GM12878 (cell line): ENCODE measurements around the gene REPIN1. TPM values are rescaled to one million over a fixed set of nuclear protein-coding genes. Genes with fewer than 3 reads are reported as not detected.

Experiments used
- ATAC-seq: fragments of 200-7000 bp; cut with Tn5 transposase; 3 replicates; pipeline ENCODE4 v1.9.1; 2020; ENCODE audit warnings: mild to moderate bottlenecking, moderate library complexity
- BruUV-seq: library from RNA; stranded (reverse); fragments of 400-500 nt; replicated peaks from 2 replicates; lab custom pipeline; 2021; lab: Mats Ljungman, UMichigan
- CTCF ChIA-PET: fragments of 300-600 bp; sonication (Branson Sonifier 250); formaldehyde crosslinking; extraction: SDS; loops from one replicate; lab custom pipeline; 2021; ENCODE audit warnings: inconsistent platforms; lab: Yijun Ruan, JAX
- POLR2A ChIA-PET: fragments of 350-600 bp; formaldehyde crosslinking; extraction: SDS; loops from one replicate; lab custom pipeline; 2021; ENCODE audit warnings: inconsistent platforms; lab: Charles Lee
- RAD21 ChIA-PET: fragments of 300-600 bp; sonication (Branson Sonifier 250); formaldehyde crosslinking; loops from one replicate; lab custom pipeline; 2023; ENCODE audit warnings: antibody characterized with exemption; ENCODE audit not compliant: unreplicated experiment; lab: Charles Lee
- SMC1A ChIA-PET: fragments of 300-600 bp; sonication (Branson Sonifier 250); formaldehyde crosslinking; loops from one replicate; lab custom pipeline; 2023; ENCODE audit not compliant: unreplicated experiment, uncharacterized antibody; lab: Charles Lee
- DNase-seq: peaks from one replicate; pipeline ENCODE4 v3.0.0-alpha.2; 2011; ENCODE audit warnings: low read depth, low spot score
- FAIRE-seq: peaks from 3 replicates; lab custom pipeline; 2011; peaks lifted over from hg19 to GRCh38; lab: Jason Lieb, UNC
- H2AFZ ChIP-seq: 2 replicates; pipeline ENCODE4 v1.6.0; 2011; ENCODE audit warnings: low read depth, low read length, control low read depth; ENCODE audit not compliant: control insufficient read depth
- H3K27ac ChIP-seq: 2 replicates; pipeline ENCODE4 v1.5.1; 2011; ENCODE audit warnings: control low read depth; ENCODE audit not compliant: control insufficient read depth, insufficient read depth
- H3K27me3 ChIP-seq, 2 experiments: replicated peaks in 1 of 2; 2 replicates each; pipeline versions ENCODE4 v1.6.0 to v1.6.1; 2011; ENCODE audit warnings: low read length in 1 of 2; ENCODE audit not compliant: control insufficient read depth in 2 of 2, insufficient read depth in 2 of 2
- H3K36me3 ChIP-seq, 2 experiments: 2 replicates each; pipeline ENCODE4 v1.5.1; 2011; ENCODE audit warnings: low read length in 1 of 2; ENCODE audit not compliant: control insufficient read depth in 2 of 2, insufficient read depth in 2 of 2
- H3K4me1 ChIP-seq: 2 replicates; pipeline ENCODE4 v1.6.1; 2011; ENCODE audit warnings: mild to moderate bottlenecking, low read length, moderate library complexity, mixed read lengths; ENCODE audit not compliant: control insufficient read depth, insufficient read depth
- H3K4me2 ChIP-seq: 2 replicates; pipeline ENCODE4 v1.6.0; 2011; ENCODE audit warnings: control low read depth; ENCODE audit not compliant: control insufficient read depth, insufficient read depth
- H3K4me3 ChIP-seq: fragments of 200-600 bp; sonication (generic); 2 replicates; pipeline ENCODE4 v1.5.1; 2016
- H3K79me2 ChIP-seq: 2 replicates; pipeline ENCODE4 v1.6.0; 2011; ENCODE audit warnings: low read length; ENCODE audit not compliant: control insufficient read depth, insufficient read depth
- H3K9ac ChIP-seq: 2 replicates; pipeline ENCODE4 v1.8.0; 2011; ENCODE audit warnings: low read length, control low read depth, mixed read lengths; ENCODE audit not compliant: control insufficient read depth, insufficient read depth
- H3K9me3 ChIP-seq: replicated peaks from 3 replicates; pipeline ENCODE4 v1.5.1; 2011; ENCODE audit warnings: mild to moderate bottlenecking, low read length; ENCODE audit not compliant: control insufficient read depth, insufficient read depth
- H4K20me1 ChIP-seq: 2 replicates; pipeline ENCODE4 v1.6.0; 2011; ENCODE audit not compliant: control insufficient read depth, insufficient read depth
- BHLHE40 ChIP-seq, 2 experiments: fragments of 450-650 bp in 1 of 2; IDR thresholded peaks; 2 replicates each; pipeline ENCODE4 v1.6.1; 2011 to 2017; ENCODE audit warnings: low read depth in 2 of 2, borderline replicate concordance in 1 of 2, improper control_type of control experiment in 1 of 2, low read length in 1 of 2, mild to moderate bottlenecking in 1 of 2
- MYC ChIP-seq: IDR thresholded peaks from 2 replicates; pipeline ENCODE4 v1.6.1; 2011; ENCODE audit warnings: mild to moderate bottlenecking, low read length, moderate library complexity, inconsistent platforms; ENCODE audit not compliant: insufficient read depth, insufficient replicate concordance, insufficient read length, severe bottlenecking
- NFYB ChIP-seq: IDR thresholded peaks from 2 replicates; pipeline ENCODE4 v1.6.1; 2011; ENCODE audit warnings: low read depth, mild to moderate bottlenecking, low read length, improper control_type of control experiment, moderate library complexity; ENCODE audit not compliant: insufficient read depth
- NR2C1 ChIP-seq: fragments of 450-650 bp; IDR thresholded peaks from 2 replicates; pipeline ENCODE4 v1.6.1; 2017; ENCODE audit warnings: antibody characterized with exemption, mild to moderate bottlenecking, moderate library complexity
- RBBP5 ChIP-seq: fragments of 200-600 bp; sonication (generic); conservative IDR thresholded peaks from 2 replicates; pipeline ENCODE4 v1.6.1; 2016
- SMC3 ChIP-seq: IDR thresholded peaks from 2 replicates; pipeline ENCODE4 v1.6.1; 2011; ENCODE audit warnings: low read length, improper control_type of control experiment, borderline replicate concordance
- TCF7 ChIP-seq: IDR thresholded peaks from 2 replicates; pipeline ENCODE4 v1.6.1; 2014; ENCODE audit warnings: antibody characterized with exemption, borderline replicate concordance
- ZBTB11 ChIP-seq: fragments of 450-650 bp; formaldehyde crosslinking; IDR thresholded peaks from 2 replicates; pipeline ENCODE4 v1.5.0; 2022; ENCODE audit warnings: mild to moderate bottlenecking, missing genetic modification characterization
- ZNF687 ChIP-seq: fragments of 450-650 bp; IDR thresholded peaks from 2 replicates; pipeline ENCODE4 v1.6.1; 2017; ENCODE audit warnings: mild to moderate bottlenecking, moderate library complexity
- WGBS: methylation state at CpG from one replicate; pipeline ENCODE4 v1.1.6; 2016; ENCODE audit warnings: low lambda C conversion rate; ENCODE audit not compliant: insufficient replicate concordance, insufficient coverage; ENCODE audit errors: missing lambda C conversion rate; 5-methylcytosine and 5-hydroxymethylcytosine counted together
- in situ Hi-C: fragments of 300-500 bp; cut with MboI; formaldehyde crosslinking; loops from 9 replicates; pipeline ENCODE4 v1.14.3; 2018; ENCODE audit warnings: mixed read lengths
- intact Hi-C: fragments of 100-400 bp; cut with micrococcal nuclease; formaldehyde crosslinking; loops from one replicate; pipeline ENCODE4 v1.14.2; 2022; ENCODE audit not compliant: unreplicated experiment
- polyA plus RNA-seq, 11 experiments: library from polyadenylated mRNA; depleted of rRNA in 4 of 11; unstranded in 6 of 11; stranded (reverse) in 5 of 11; fragments of >200 nt; fragmentation: Nextera tagmentation in 4 of 11; fragmentation: Illumina TruSeq in 1 of 11; extraction: Ambion mirVana in 4 of 11; extraction: Trizol in 1 of 11; gene quantifications; 1 replicate in 1 of 11; 2 replicates in 10 of 11; pipeline versions ENCODE4 v1.2.1 to v1.2.3, GENCODE V29; 2011 to 2016; ENCODE audit warnings: inconsistent platforms in 2 of 11, missing spikeins in 2 of 11, low read depth in 1 of 11
- total RNA-seq, 4 experiments: library from RNA; depleted of rRNA in 3 of 4; stranded (reverse); fragments of >200 nt in 3 of 4; fragmentation: Illumina TruSeq in 1 of 4; extraction: Trizol in 1 of 4; gene quantifications; 2 replicates each; pipeline versions ENCODE4 v1.2.1 to v1.2.3, GENCODE V29; 2013 to 2021

The REPIN1 gene
- total and polyA plus RNA-seq, 10 of the 15 experiments (the other 5 are each of a cell fraction or from before 2014, with no cell fraction given) = 5.1 to 172 (median 76.9) TPM

- in situ Hi-C loops (loop anchor here (25.0 kb wide), 1 partner anchor 359 kb away; no protein-coding TSS in a partner anchor), intact Hi-C loops (loop anchor here (1.0 kb wide), 3 partner anchors 41 to 135 kb away; no protein-coding TSS in a partner anchor)
- Histone ChIP-seq H3K9ac (no peak overlapping the region; the same call in 1 of the 2 replicates), H3K27me3 (no peaks in the 10 kb centered on the region), H4K20me1 (no peaks in the 10 kb centered on the region), H3K4me3 (no peak overlapping the region), H3K79me2 (no peaks in the 10 kb centered on the region), H3K9me3 (no peaks in the 10 kb centered on the region), H3K36me3 (no peaks in the 10 kb centered on the region), H2AFZ (peak overlapping the region; percentile 72), H3K4me1 (peaks cover 2% of the 10 kb centered on the region; the same call in 1 of the 2 replicates), H3K4me2 (peak overlapping the region; percentile 44; the same call in 1 of the 2 replicates), H3K27ac (no peak overlapping the region)
- WGBS = 14% methylated on average over 27 of the region's 27 CpGs
- ChIA-PET POLR2A (interaction anchor here (0.8 kb wide), 1 partner anchor 43 kb away, joined by 4 read pairs; no protein-coding TSS in a partner anchor), CTCF (interaction anchor here (0.6 to 2.5 kb wide), 24 partner anchors 10 to 365 kb away, joined by 3 to 21 read pairs (median 4); partner anchors contain the start of gene REPIN1), RAD21 (interaction anchor here (1.0 to 1.8 kb wide), 7 partner anchors 12 to 135 kb away, joined by 3 to 14 read pairs (median 4); no protein-coding TSS in a partner anchor), SMC1A (interaction anchor here (0.6 to 2.0 kb wide), 11 partner anchors 8 to 68 kb away, joined by 3 to 11 read pairs (median 4); partner anchors contain the start of gene GIMAP8)
- no peak for DNase-seq
- ATAC-seq = peak; percentile 100
- BruUV-seq = no TSS peak
- FAIRE-seq = peak; percentile 57
- TF ChIP-seq RBBP5 (no peak), NR2C1 (no peak), SMC3 (peak; percentile 92), TCF7 (no peak), NFYB (no peak), ZBTB11 (CRISPR knock-in tag) (no peak), BHLHE40 (IDR thresholded peaks at IDR 0.05; ENCODE audit: borderline replicate concordance in 1 of 2, low read depth in 2 of 2, low read length in 1 of 2) (0 out of 4 replicates have a peak, but pooled peaks of 1 of the 2 experiments have one; percentile 25), MYC (no peak), ZNF687 (no peak; the same call in 1 of the 2 replicates)
These were observed 52.5 kb downstream of the REPIN1 start for GRCh38 chr7:150420987-150421674.
